Mammary epithelial cell (primary cell): ENCODE data around the gene CD300LG.

Source experiments
- EZH2 ChIP-seq: IDR thresholded peaks from 2 replicates; pipeline ENCODE4 v1.6.1; 2012; ENCODE audit warnings: low read length, inconsistent platforms, borderline replicate concordance
- TF ChIP-seq, protein P1 (sequence below), 2 donors: IDR thresholded peaks in 1 of 2; conservative IDR thresholded peaks in 1 of 2; 2 replicates each; pipeline ENCODE4 v1.5.1; 2011 to 2012; ENCODE audit warnings: inconsistent platforms in 2 of 2, low read length in 2 of 2, mild to moderate bottlenecking in 2 of 2, control low read depth in 1 of 2, low read depth in 1 of 2; ENCODE audit not compliant: insufficient read depth in 1 of 2; ENCODE audit errors: extremely low read depth in 1 of 2

DNA sequence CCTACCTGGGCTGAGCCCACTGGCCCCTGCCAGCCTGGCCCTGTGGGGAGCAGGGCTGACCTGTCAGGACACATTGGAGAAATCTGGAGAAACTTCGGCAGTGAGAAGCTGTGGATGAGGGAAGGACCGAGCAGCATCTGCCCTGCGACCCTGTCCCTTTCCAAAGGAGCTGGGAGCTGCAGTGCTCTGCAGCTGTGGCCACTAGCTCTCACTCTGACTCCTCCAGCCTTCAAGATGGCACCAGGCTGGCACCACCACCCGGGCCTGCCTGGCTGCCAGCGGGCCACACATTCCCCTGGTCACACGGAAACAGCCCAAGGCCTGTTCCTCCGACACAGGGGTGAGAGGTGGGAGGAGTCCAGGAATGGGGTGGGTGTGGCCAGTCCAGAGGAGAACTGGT is 30.1 kb downstream of the CD300LG start:
- TF ChIP-seq, protein P1, sequence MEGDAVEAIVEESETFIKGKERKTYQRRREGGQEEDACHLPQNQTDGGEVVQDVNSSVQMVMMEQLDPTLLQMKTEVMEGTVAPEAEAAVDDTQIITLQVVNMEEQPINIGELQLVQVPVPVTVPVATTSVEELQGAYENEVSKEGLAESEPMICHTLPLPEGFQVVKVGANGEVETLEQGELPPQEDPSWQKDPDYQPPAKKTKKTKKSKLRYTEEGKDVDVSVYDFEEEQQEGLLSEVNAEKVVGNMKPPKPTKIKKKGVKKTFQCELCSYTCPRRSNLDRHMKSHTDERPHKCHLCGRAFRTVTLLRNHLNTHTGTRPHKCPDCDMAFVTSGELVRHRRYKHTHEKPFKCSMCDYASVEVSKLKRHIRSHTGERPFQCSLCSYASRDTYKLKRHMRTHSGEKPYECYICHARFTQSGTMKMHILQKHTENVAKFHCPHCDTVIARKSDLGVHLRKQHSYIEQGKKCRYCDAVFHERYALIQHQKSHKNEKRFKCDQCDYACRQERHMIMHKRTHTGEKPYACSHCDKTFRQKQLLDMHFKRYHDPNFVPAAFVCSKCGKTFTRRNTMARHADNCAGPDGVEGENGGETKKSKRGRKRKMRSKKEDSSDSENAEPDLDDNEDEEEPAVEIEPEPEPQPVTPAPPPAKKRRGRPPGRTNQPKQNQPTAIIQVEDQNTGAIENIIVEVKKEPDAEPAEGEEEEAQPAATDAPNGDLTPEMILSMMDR (conservative IDR thresholded peaks at IDR 0.05 in 1 of 2, IDR thresholded peaks at IDR 0.05 in 1 of 2; ENCODE audit: extremely low read depth in 1 of 2, insufficient read depth in 1 of 2, low read depth in 1 of 2, low read length in 2 of 2), result no peak
- no peak for TF ChIP-seq EZH2
